HG03469 (cell line): ENCODE results near the gene HMGA1.

Source experiments
- ATAC-seq: cut with Tn5 transposase; IDR thresholded peaks from one replicate; pipeline ENCODE4 v1.9.1; 2021; ENCODE audit warnings: mild to moderate bottlenecking, moderate library complexity, moderate number of reproducible peaks; ENCODE audit not compliant: unreplicated experiment

Gene HMGA1

DNA sequence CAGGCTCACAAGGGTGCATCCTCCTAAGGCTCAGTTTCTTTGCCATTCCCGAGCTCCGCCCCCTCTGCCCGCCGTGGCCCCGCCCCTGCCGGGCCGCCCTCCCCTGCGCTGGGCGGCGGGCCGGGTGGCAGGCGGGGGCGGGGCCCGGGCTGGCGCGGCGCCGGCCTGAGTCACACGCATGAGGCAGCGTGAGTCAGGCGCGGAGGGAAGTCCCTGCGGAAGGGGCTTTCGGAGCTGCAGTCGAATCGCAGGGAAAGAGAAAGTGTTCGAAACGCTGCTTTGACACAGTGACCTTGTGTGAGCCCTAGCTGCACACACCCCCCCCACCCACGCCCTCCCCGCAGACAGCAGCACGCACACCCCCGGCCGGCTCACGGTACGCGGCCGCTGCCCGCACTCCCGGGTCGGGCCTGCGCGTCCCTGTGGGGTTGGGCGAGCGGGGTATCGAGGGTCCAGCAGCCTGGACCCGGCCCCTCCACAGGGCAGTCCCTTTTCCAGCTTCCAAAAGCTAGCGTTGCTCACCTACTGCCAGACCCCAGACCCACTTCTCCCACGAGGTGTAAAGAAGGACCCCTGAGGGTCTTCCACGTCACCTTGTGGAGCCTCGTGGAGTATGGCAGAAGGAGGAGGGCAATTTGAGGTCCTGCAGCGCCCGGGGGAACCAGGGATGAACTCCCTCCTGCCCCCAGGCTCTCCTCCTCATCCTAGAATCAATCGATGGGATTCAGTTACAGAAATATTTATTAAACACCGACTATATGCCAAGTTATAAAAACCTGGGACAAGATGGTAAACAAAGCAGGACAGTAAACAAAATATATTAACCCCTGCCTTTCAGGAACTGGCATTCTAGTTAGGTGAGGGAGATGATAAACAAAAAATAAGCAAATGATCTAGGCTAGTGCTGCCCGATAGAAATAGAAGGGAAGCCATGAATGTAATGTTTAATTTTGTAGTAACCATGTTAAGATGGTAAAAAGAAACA is 12.4 kb upstream of the HMGA1 start:
- peak; percentile 76 for ATAC-seq

DNA sequence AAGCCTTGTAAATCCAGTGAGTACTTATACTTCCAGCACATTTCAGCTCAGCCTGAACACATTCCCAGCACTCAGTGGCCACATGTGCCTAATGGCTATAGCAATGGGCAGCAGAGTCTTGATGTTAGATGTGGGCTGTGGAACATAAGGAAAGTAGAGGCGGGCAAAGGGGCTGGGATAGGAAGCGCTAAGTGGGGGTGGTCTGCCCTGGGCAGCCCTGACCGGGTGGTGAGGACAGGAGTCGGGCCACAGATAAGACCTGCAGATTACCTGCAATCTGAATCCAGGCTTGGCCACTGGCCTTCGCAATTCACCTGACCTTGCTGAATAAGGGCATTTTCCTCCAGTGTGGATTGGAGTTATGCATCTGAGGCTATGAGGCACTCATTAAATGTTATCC is 11.1 kb upstream of the HMGA1 start:
- no peak for ATAC-seq

DNA sequence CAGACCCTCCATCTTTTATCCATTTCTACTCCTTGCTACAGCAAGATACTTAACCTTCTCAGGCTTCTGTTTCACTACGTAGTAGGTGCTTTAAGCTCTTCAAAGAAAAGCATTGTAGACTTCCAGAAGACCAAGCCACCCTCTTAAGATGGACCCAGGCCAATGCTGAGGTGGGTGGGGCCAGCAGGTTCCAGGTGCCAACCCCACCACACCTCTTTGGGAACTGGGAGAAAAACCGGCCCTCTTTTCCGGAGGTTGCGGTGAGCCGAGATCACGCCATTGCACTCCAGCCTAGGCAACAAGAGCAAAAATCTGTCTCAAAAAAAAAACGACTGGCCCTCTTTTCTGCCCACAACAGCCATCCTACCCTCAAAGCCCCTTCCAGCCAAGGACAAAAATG is 10.6 kb upstream of the HMGA1 start:
- ATAC-seq, result no peak

DNA sequence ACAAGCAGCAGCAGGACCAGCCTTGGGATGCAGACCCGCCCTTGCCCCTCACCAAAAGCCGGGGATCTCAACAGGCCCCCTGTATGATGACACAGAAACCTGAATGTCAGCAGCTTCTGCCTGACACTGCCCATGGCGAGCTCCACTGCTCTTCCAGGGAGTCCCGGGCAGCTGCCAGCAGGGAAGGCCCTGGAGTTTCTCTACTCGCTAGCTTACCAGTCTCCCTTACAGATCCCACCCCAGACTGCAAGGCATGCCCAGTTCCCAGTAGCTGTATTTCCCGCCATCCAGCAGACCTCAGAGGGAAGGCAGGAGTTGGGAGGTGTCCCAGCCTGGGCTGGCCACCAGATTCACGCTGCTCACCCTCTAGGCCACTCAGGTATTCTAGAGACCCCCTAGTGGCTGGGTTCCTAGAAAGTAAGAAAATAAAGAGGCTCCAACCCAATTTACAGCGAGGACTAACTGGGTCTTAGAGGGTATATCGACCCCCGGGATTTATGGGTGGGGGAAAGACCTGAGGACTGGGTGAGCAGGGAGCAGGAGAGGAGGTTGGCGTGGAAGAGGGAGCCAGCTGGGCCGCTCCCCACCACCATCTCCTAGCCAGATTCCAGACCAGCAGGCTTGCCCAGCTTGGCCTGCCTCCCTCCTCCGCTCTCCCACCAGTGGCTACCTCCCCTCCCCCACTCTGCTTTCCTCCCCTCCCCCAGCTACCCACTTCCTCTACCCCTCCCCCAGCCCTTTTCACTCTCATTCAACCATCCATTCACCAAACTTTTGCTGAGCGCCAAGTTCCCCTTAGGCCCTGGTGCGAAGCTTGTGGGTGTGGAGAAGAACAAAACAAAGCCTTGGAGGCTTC is 9.7 kb upstream of the HMGA1 start:
- ATAC-seq, result no peak

DNA sequence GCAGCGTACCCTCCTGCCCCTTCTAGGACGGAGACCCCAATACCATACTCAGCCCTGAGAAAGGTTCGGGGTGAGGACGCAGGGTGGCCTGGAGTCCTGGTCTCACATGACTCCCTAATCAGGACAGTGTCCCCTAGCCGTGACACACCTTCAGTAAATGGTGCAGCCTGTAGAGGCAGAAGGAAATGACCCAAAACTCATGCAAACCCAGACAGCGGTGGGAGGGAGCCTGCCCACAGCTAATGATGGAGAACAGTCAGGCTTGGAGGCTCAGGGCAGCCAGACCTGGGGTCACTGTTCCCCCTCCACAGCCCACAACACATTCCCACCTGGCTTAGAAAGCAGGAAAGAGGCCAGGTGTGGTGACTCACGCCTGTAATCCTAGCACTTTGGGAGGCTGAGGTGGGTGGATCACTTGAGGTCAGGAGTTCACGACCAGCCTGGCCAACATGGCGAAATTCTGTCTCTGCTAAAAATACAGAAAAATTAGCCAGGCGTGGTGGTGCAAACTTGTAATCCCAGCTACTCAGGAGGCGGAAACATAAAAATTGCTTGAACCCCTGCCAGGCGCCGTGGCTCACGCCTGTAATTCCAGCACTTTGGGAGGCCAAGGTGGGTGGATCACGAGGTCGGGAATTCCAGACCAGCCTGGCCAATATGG is 8.8 kb upstream of the HMGA1 start:
- ATAC-seq, result no peak

DNA sequence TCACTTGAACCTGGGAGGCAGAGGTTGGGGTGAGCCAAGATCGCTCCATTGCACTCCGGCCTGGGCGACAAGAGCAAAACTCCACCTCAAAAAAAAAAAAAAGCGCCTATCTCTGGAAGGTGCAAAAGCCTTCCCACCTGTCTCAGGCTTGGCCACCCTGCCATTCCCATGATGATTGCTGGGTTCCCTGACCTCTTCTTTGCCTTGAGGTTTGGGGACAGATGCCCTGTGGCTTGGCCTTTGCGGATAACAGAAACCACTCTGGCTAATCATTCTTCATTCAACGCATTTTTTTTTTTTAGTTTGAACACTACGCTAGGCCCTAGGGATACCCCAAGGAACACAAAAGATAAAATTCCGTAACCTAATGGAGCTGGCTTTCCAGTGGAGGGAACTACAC is 6.8 kb upstream of the HMGA1 start:
- ATAC-seq, result no peak

DNA sequence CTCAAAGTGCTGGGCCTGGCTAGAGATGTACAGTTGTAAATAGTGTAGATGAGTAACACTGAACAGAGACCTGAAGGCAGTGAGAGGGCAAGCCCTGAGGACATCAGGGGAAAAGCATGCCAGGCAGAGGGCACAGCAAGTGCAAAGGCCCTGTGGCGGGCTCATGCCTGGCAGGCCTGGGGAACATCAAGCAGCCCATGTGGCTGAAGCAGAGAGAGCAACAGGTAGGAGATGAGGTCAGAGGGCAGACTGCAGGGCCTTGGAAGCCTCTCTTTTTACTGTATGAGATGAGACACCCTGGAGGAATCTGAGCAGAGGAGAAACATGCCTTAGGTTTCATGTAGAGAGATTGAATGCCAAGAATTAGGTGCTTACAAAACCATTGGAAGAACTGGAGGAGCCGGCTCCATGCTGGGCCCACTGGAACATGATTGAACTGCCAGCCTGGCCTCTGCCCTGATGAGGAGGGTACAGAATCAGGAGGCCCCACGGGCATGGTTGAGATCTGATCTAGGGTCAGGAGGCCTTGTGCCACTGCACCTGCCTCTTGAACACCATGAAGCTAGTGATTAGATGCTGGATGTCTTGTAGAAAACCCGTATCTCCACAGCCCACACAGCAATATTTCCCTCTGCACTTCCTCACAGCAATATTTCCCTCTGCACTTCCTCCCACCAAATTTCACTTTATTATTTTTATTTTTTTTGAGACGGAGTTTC is 5.9 kb upstream of the HMGA1 start:
- ATAC-seq, result no peak

DNA sequence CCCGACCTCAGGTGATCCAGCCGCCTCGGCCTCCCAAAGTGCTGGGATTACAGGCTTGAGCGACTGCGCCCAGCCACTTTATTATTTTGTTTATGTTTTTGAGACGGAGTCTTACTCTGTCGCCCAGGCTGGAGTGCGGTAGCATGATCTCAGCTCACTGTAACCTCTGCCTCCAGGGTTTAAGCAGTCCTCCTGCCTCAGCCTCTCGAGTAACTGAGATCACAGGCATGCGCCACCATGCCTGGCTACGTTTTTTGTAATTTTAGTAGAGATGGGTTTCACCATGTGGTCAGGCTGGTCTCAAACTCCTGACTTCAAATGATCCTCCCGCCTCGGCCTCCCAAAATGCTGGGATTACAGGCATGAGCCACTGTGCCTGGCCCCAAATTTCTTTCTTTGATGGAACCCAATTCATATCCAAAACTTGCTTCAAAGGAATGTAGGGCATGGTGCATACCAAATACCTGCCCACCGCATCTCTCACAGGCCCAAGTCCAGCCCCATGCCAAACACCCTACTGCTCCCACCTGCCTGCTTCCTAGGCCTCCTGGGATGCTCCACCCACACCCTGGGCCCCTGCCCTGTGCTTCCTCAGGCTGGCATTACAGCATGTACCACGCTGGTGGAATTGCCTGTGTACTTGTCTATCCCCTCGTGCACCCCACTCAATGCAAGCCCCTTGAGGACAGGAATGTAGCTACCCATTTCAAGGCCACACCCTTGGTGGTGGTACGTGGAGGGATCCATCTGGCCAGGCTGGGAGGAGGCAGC is 4.9 kb upstream of the HMGA1 start:
- no peak for ATAC-seq

DNA sequence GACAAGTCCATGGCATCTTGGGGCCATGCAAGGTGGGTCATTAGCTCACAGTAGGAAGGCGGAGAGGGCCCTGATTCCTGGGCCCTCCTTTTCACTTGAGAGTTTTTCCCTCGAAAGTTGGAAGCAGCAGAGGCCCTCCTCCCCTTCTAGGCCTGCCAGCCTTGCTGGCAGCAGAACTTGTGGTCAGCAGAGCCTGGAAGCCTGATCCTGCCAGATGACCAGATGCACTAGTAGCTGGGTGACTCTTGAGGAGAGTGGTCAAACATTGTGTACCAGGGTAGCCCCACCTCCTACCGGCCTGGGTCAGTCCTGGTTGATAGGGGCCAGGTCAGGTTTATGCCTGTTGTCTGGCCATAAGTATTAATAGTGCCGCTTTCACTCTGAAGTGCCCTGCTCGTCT is 3.8 kb upstream of the HMGA1 start:
- no peak for ATAC-seq

GRCh38 chr6:34233867-34234266 is 2.8 kb upstream of the HMGA1 start:
- ATAC-seq, result no peak

DNA sequence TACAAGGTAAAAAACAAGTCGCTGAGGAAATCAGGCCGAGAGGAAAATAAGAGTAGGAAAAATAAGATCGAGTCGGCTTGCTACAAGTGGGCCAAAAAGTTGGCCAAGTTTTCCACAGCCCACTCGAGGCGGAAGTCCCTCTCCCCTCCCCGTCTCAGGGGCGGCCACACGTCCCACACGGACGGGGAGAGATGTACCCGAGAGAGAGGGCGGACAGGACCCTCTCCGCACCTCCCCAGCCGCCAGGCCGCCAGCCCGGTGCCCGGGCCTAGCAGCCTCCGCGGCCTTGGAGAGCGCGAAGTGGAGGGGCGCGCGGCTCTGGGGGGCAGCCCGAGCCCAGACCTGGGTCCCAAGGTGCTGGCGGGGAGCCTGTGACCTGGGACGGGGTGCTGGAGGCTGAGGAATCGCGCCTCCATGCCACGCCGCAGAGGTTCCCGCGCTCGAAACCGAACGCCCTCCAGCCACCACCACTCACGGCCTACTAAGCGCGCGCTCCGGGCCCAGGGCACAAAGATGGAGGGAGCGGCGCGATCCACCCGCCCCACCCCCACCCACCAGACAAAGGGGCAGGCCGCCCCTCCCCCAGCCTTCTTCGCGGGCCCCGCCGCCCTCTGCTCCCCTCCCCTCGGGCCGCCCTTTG is 1.9 kb upstream of the HMGA1 start:
- no peak for ATAC-seq

DNA sequence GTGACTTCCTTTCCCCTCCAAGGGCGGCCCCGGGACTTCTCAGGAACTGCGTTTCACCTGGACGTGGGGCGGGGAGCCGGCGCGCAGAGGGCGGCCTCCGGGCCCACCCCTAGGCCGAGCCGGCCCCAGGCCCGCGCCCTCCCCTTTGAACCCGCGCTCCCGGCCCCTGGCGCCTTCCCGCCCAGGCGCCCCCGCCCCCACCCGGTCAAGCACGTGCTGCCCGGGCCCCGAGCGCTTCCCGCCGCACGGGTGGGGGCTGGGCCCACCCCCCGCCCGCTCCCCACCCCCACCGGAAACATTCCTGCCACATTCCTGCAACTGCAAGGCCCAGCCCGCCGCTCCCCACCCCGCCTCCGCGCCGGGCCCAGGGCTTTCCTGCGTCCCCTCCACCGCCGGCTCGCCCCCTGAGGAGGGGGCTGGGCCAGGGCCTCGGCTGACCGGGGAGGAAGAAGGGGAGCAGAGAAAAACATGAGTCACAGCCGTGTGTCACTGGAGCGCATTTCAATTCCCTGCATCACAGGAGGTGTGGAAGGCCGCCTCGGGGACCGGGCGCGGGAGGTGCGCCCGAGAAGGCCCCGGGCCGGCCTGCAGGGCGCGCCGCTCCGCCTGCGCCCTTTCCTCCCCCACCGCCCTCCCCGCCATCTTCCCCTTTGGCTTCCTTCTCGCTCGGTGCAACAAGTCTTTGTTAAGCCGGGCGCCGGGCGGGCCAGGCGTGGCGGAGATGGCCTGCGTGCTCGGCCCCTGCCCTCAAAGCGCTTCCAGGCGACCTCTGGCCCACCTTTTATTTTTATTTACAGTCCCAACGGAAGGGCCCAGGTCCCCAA is 1.2 kb upstream of the HMGA1 start:
- no peak for ATAC-seq

GRCh38 chr6:34236131-34236442 is 586 bp upstream of the HMGA1 start:
- ATAC-seq, result no peak

- ATAC-seq, result no peak
Observed at GRCh38 chr6:34237316-34237721, 646 bp downstream of the HMGA1 start.

- no peak for ATAC-seq
Observed at GRCh38 chr6:34237722-34238584, 1.3 kb downstream of the HMGA1 start.

DNA sequence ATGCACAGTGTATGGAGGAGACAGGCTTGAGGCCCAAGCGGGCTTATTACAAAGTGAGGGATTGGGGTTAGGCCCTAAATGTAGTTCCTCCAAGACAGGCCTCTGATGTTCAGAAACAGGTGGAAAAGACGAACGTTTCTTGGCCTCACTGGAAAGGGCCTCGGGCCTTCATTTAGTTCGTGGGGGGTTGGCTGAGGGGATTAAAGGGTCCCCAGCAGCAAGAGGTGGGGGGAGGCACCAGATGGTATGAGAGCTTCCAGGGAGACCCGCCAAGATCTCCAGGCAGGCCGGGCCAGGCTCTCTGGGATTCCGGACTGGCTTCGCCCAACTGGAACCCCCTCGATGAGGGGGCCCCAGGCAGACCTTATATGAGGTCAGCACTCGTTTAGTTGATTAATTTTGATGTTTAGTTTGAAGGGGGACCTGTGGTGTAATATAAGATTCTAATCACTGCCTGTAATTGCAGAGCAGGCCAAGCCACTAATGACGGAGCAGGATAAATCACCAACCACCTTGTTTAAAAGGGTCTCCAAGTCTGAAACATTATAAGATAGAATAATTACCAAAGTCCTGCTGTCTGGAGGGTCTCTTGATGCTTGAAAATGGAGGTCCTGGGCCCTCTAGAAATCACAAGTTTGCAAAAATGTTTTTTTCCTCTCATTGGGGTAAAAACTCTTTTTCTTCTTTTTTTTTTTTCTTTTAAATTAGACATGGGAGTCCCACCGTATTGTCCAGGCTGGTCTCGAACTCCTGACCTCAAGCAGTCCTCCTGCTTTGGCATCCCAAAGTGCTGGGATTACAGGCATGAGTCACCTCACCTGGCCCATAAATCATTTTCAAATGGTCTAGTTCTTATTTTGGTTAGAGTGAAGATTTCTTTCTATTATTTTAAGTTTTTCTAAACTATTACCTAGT is 2.2 kb downstream of the HMGA1 start:
- ATAC-seq, result no peak

DNA sequence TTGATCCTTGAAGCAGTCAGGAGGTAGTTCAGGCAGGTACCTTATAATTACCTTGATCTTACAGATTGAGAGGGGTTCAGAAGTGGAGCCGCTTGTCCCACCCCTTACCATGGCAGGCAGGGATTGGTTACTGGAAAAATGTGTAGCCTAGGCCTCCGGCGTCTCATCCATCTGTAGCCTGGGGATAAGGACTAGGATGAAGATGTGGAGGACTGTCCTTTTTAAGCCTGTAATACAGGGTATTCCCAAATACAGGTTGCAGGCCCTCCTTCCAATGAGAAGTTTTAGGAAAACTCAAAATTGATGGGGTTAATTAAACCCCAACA is 2.8 kb downstream of the HMGA1 start:
- ATAC-seq, result no peak
